ENCODE measurements around the gene MYLIP.

The MYLIP gene

DNA sequence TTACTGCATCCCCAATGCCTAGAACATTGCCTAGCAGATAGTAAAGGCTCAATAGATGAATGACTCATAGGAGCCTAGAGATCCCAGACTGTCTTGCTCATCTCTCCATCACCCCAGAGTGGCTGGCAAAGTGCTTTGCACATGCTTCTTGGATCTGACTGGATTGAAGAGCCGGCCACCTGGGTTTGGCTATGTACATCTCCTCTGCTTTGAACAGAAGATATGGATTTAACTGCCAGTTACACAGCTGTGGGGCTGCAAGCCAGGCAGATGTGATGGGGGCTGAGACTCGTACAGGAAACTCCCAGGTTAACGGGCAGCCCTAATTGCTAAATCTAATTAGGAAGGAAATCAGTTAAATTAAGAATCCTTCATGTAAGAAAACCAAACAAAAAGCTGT, 28.6 kb downstream of the MYLIP start:
- DNase-seq (ENCODE audit: low read depth) = no peak
- H3K4me3 ChIP-seq (ENCODE audit: low read depth, low read length) = no peak overlapping the region
- TF ChIP-seq, protein P1, sequence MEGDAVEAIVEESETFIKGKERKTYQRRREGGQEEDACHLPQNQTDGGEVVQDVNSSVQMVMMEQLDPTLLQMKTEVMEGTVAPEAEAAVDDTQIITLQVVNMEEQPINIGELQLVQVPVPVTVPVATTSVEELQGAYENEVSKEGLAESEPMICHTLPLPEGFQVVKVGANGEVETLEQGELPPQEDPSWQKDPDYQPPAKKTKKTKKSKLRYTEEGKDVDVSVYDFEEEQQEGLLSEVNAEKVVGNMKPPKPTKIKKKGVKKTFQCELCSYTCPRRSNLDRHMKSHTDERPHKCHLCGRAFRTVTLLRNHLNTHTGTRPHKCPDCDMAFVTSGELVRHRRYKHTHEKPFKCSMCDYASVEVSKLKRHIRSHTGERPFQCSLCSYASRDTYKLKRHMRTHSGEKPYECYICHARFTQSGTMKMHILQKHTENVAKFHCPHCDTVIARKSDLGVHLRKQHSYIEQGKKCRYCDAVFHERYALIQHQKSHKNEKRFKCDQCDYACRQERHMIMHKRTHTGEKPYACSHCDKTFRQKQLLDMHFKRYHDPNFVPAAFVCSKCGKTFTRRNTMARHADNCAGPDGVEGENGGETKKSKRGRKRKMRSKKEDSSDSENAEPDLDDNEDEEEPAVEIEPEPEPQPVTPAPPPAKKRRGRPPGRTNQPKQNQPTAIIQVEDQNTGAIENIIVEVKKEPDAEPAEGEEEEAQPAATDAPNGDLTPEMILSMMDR (IDR thresholded peaks at IDR 0.05; ENCODE audit: insufficient read depth, low read depth, low read length, missing control alignments) = no peak

DNA sequence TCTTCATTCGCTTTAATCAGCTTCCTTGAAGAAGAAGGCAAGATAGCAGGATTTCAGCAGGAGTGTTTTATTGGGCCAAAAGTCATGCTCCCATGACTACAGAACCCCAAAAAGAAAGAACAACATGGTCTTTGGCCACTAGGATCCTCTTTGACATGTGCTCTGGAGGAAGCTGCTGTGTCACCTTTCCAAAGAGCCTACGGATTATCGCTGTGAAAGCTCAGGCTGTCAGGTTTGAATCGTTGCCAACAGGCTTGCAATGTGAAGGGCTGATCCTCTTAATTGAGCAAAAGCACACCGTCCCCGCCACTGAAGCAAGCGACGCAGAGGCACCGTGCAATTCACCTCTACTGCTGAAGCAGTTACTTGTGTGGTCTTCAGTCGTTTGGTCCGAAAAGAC, 29.0 kb downstream of the MYLIP start:
- DNase-seq (ENCODE audit: low read depth) = no peak
- H3K4me3 ChIP-seq (ENCODE audit: low read depth, low read length) = no peak overlapping the region
- TF ChIP-seq, protein P1 (IDR thresholded peaks at IDR 0.05; ENCODE audit: insufficient read depth, low read depth, low read length, missing control alignments) = no peak

DNA sequence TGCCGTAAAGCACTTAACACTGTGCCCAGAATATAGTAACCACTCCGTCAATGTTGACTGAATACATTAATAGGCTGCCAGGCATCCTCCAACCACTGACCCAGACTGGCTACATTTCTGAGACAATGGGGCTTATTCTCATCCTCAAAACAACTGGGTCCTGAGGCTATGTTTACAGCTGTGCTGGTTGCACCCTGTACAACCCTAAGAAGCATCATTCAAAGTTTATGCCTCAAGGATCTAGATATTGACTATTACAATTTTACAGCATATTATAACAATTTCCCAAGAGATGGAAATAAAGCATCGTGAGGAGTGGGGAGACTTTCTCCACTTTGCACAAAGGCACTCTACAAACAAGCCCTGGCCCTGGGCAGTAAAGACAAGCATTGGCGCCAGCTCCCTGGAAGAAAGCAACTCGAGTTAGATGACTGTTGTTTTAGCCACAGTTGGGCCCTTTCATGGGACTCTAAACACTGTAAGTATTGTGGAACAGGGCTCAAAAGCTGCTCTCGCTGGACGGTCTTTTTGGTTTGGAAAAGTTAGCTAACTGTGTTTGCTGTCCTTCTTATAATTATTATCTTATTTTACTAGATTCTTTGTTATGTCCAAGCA, 30.2 kb downstream of the MYLIP start:
- H3K4me3 ChIP-seq (ENCODE audit: low read depth, low read length) = no peak overlapping the region
- no peak for DNase-seq (ENCODE audit: low read depth)
- TF ChIP-seq, protein P1 (IDR thresholded peaks at IDR 0.05; ENCODE audit: insufficient read depth, low read depth, low read length, missing control alignments) = no peak

DNA sequence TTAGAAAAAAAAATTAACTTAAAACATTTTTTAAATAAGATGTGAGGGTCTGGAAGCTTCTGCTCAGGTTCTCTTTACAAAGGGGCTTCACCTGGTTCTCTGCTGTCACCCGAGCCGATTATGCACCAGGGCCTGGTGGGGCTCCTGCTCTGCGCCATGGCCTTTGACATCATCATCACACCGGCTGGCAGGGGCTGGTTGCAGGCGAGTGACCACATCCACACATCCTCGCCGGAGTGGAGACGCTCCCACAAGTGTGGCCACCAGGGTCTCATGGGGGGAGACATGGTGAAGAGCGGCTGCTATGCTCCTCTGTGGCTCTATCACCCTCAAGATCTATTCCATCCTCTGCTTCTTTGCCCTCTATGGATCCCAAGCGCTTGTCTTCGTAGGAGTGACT, 31.9 kb downstream of the MYLIP start:
- TF ChIP-seq, protein P1 (IDR thresholded peaks at IDR 0.05; ENCODE audit: insufficient read depth, low read depth, low read length, missing control alignments) = no peak
- H3K4me3 ChIP-seq (ENCODE audit: low read depth, low read length) = no peak overlapping the region
- DNase-seq (ENCODE audit: low read depth) = no peak

DNA sequence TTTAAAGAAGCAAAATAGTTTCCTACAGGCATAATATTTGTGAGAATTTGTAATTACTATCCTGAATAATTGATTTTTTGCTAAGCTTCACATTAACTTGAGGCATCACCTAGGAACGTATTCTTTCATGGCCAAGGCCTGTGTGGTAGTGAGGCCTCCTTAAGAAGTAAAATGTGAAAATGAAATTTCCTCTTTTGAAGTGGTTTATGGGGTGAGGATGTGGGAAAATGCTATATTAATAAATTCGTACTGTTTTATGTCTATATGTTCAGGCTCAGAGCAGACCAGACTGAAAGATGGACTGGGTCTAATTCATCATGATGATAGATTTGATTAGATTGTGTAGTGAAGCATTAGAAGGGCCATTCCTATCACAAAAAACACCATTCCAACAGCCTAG, 33.1 kb downstream of the MYLIP start:
- TF ChIP-seq, protein P1 (IDR thresholded peaks at IDR 0.05; ENCODE audit: insufficient read depth, low read depth, low read length, missing control alignments) = no peak

DNA sequence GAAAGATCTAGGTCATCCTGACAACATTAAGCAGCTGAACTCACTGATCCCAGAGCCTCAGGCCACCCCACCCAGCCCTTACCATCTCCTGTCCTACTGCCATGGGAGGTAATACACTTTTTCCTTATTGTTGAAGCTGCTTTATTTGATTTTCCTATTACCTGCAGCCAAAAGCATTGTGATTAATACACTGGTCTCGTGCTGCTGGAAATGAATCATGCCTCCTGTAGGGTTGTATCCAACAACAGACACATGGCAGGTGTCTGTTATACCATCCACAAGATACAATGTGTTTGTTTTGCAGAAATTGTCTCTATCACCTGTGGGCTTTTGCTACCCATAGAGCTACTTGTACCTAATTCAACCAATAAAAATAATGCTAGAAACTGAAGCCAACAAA, 34.2 kb downstream of the MYLIP start:
- no peak for DNase-seq (ENCODE audit: low read depth)
- TF ChIP-seq, protein P1 (IDR thresholded peaks at IDR 0.05; ENCODE audit: insufficient read depth, low read depth, low read length, missing control alignments) = no peak
- no peak overlapping the region for H3K4me3 ChIP-seq (ENCODE audit: low read depth, low read length)

More for the DNA sequence above, 33.1 kb downstream of the MYLIP start:
- peak; percentile 27 for DNase-seq (ENCODE audit: low read depth)
- H3K4me3 ChIP-seq (ENCODE audit: low read depth, low read length) = no peak overlapping the region
